Measurements from ENCODE around the gene SLC9A9. TPM values are rescaled to one million over a fixed set of nuclear protein-coding genes. Genes with fewer than 3 reads are reported as not detected.
"Not testable (repeated sequence)": the region's sequence is repeated elsewhere in the genome, so short reads cannot be mapped to it uniquely, and the experiment has no call there.

Gene SLC9A9
- polyA plus RNA-seq, 1 experiment, result 13.4 TPM

DNA sequence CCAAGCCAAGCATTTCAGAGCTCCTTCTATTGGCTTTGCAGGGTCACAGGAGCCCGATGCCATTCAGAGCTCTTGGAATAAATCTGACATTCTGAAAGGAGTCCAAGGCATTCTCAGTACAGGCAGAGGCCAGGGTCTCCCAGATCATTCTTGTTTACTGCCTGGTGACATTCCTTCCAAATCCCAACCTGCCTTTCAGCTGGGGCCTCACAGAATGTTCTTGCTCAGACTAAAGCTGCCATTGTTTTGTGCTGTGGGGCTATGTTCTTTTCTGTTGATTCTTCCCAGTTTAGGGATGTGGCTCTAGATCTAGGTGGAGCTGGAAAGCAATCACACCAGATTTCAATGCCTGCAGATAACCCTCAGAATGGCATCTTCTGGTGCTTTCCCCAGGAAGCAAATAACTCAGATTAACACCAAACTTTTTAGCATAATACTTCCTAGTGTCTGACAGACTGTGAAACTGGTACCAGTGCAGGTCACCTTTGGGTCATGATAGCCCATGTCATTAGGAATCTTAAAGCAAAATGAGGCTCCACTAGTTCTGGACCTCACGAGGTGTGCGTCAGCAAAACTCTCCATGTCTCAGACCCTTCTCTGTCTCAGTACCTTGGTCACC lies 561.8 kb downstream of the SLC9A9 start:
- ChIA-PET CTCF (no interaction called here), POLR2A (no interaction called here)
- no peak for TF ChIP-seq CTCF (IDR thresholded peaks at IDR 0.05; ENCODE audit: low read depth, low read length)

DNA sequence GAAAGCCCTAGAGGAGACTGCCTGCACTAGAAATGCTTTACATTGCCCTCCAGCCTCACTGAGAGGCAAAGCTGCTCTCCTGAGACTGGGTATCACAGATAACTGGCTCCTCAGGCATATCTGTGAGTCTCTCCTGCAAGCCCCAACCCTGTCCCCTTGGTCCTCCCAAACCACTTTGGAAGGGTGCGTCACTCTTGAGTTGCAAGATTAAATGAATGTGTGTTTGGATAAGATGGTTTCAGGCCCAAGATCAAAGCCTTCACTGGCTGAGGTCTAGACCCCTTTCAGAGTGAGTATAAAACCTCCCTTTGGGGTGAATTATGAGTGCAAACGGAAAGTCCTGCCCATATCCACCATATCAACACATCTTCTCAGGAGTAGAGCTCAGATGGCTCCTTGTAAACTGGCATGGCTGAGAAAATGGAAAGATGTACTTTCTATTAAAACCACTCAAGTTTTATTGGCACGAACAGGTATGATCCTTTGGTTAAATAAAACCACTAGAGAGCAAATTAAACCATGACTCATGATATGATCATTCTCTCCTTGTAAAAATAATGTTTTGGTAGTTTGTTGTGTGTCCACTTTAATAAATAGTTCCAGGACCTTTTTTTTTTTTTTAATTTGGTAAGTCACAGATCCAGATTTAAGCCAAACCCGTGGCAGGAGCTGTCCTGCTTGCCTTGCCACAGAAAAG lies 564.7 kb downstream of the SLC9A9 start:
- no peaks in the 10 kb centered on the region for H3K9me3 ChIP-seq (ENCODE audit: control insufficient read depth, insufficient read depth, low read length)
- ChIA-PET POLR2A (no interaction called here), CTCF (no interaction called here)
- H3K27ac ChIP-seq (ENCODE audit: low read depth, low read length), result no peak overlapping the region
- no peak overlapping the region for H3K4me3 ChIP-seq (ENCODE audit: low read depth, low read length)
- DNase-seq (ENCODE audit: low read depth, low spot score), result no peak
- no peaks in the 10 kb centered on the region for H3K27me3 ChIP-seq (ENCODE audit: control insufficient read depth, insufficient read depth, low read length)
- no peak for TF ChIP-seq CTCF (IDR thresholded peaks at IDR 0.05; ENCODE audit: low read depth, low read length)

More for the DNA sequence above, 561.8 kb downstream of the SLC9A9 start:
- Histone ChIP-seq H3K9me3 (ENCODE audit: control insufficient read depth, insufficient read depth, low read length) (no peaks in the 10 kb centered on the region), H3K4me3 (ENCODE audit: low read depth, low read length) (no peak overlapping the region), H3K27ac (ENCODE audit: low read depth, low read length) (no peak overlapping the region), H3K27me3 (ENCODE audit: control insufficient read depth, insufficient read depth, low read length) (no peaks in the 10 kb centered on the region)
- no peak for DNase-seq (ENCODE audit: low read depth, low spot score)

- H3K4me3 ChIP-seq (ENCODE audit: low read depth, low read length), result no peak overlapping the region
- no peaks in the 10 kb centered on the region for H3K9me3 ChIP-seq (ENCODE audit: control insufficient read depth, insufficient read depth, low read length)
- no peaks in the 10 kb centered on the region for H3K27me3 ChIP-seq (ENCODE audit: control insufficient read depth, insufficient read depth, low read length)
- TF ChIP-seq CTCF (IDR thresholded peaks at IDR 0.05; ENCODE audit: low read depth, low read length), result no peak
- H3K27ac ChIP-seq (ENCODE audit: low read depth, low read length), result no peak overlapping the region
- ChIA-PET POLR2A (no interaction called here), CTCF (no interaction called here)
- DNase-seq (ENCODE audit: low read depth, low spot score), result no peak
Observed at GRCh38 chr3:143280984-143281383, 567.3 kb downstream of the SLC9A9 start.

GRCh38 chr3:143279567-143279966 lies 568.7 kb downstream of the SLC9A9 start:
- CTCF ChIA-PET; H3K4me3 ChIP-seq (ENCODE audit: low read depth, low read length); H3K9me3 ChIP-seq (ENCODE audit: control insufficient read depth, insufficient read depth, low read length); H3K27ac ChIP-seq (ENCODE audit: low read depth, low read length); POLR2A ChIA-PET; H3K27me3 ChIP-seq (ENCODE audit: control insufficient read depth, insufficient read depth, low read length); DNase-seq (ENCODE audit: low read depth, low spot score): not testable (repeated sequence)

- no peak overlapping the region for H3K4me3 ChIP-seq (ENCODE audit: low read depth, low read length)
- POLR2A ChIA-PET, result no interaction called here
- no peaks in the 10 kb centered on the region for H3K9me3 ChIP-seq (ENCODE audit: control insufficient read depth, insufficient read depth, low read length)
- H3K27ac ChIP-seq (ENCODE audit: low read depth, low read length), result no peak overlapping the region
- H3K27me3 ChIP-seq (ENCODE audit: control insufficient read depth, insufficient read depth, low read length), result no peaks in the 10 kb centered on the region
- TF ChIP-seq CTCF (IDR thresholded peaks at IDR 0.05; ENCODE audit: low read depth, low read length), result no peak
- CTCF ChIA-PET, result no interaction called here
- DNase-seq (ENCODE audit: low read depth, low spot score), result no peak
Observed at GRCh38 chr3:143278721-143279120, 569.5 kb downstream of the SLC9A9 start.

All from AG04450 (cell line).